ENCODE measurements around the gene MTG1. TPM values are rescaled to one million over a fixed set of nuclear protein-coding genes. Genes with fewer than 3 reads are reported as not detected.
"Not testable (repeated sequence)": the region's sequence is repeated elsewhere in the genome, so short reads cannot be mapped to it uniquely, and the experiment has no call there.

Gene MTG1
- polyA plus RNA-seq, 3 donors, result 65.7 to 92.6 (median 90.0) TPM

GRCh38 chr10:133462512-133463305 is 68.8 kb downstream of the MTG1 start:
- DNase-seq, result no peak

DNA sequence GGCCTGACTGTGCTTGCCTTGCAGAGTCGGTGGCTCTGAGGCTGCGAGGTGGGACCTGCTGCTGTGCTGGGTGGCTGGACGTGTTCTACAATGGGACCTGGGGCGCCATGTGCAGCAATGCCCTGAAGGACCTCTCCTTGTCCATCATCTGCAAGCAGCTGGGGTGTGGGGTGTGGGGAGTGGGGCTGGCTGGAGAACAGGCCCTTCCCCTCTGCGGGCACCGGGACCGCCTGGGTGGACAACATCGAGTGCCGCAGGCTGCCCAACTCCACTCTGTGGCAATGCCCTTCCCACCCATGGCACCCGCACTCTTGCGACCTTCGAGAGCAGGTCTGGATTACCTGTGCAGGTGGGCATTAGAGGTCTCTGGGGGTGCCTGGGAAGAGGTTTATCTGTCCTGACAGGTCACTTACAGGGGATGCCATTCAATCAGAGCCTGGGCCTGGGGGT is 70.7 kb downstream of the MTG1 start:
- no peak for DNase-seq

DNA sequence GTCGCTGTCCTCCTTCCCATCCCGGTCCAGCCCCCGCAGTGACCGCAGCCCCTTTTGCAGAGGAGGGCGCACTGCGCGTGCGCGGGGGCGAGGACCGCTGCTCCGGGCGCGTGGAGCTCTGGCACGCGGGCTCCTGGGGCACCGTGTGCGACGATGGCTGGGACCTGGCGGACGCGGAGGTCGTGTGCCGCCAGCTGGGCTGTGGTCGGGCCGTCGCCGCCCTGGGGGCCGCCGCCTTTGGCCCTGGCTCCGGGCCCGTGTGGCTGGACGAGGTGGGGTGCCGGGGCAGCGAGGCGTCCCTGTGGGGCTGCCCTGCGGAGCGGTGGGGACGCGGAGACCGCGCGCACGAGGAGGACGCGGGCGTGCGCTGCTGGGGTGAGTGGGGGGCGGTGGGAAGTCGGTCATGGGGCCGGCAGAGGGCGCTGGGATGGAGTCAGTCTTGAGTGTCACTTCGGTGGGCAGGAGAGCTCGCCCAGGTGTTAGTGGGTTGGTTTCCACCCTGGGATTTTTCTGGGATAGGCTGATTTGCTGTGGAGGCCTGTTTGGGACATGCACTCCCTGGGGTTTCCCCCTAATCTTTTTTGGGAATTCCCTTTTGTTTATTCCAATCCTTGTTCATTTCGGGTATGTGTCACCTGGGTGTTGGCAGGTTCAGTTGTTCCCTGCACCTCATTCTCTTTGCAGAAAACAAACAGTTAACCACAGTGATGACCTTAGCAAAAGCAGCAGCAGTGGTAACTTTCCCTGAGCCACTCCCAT is 71.4 kb downstream of the MTG1 start:
- no peak for DNase-seq

DNA sequence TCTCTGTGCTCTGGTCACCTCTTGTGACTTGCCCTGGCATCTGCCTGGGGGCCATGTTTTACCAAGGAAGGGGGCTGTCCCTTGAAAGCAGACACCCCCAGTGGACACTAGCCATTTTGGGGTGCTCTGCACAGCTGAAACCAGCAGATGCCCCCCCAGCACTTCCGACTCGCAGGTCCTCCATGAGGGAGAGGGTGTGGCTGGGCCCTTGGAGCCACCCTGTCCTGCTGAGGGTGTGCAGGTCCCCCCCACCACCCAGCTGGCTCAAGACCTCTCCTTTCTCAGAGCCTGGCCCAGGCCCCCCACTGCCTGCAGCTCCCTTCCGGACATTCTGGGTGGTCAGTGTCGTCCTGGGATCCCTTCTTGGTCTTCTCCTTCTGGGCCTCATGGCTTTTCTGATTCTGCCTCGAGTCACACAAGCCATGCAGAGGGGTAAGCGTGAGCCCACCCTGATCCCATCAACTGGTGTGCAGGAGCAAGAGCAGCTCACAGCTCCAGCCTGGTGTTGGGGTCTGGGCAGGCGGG is 72.1 kb downstream of the MTG1 start:
- DNase-seq, result no peak

DNA sequence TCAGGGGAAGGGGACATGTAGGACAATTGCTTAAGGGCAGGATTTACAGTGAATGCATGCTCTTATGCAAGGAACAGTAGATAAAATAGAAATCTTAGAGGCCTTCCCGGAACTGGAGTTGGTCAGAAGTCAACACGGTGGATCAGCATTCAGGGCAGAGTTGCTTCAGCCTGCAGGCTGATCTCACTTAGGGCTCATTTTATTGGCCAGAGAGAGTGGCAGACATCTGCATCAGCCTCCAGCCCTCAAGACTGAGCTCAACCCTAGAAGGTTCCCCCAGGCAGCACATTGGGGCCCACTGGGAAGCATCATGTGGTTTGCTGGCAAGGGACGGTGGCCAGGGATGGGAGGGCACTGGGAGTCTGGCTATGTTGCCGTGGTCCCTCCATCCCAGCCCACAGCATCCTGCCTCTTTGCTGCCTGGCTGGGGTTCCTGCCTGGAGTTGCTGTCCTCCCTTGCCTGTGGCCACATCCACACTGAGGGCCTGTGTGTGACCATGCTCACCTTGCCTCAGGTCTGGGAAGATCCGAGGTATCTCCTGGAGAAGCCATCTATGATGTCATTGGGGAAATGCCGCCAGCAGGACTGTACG is 72.8 kb downstream of the MTG1 start:
- DNase-seq, result no peak

DNA sequence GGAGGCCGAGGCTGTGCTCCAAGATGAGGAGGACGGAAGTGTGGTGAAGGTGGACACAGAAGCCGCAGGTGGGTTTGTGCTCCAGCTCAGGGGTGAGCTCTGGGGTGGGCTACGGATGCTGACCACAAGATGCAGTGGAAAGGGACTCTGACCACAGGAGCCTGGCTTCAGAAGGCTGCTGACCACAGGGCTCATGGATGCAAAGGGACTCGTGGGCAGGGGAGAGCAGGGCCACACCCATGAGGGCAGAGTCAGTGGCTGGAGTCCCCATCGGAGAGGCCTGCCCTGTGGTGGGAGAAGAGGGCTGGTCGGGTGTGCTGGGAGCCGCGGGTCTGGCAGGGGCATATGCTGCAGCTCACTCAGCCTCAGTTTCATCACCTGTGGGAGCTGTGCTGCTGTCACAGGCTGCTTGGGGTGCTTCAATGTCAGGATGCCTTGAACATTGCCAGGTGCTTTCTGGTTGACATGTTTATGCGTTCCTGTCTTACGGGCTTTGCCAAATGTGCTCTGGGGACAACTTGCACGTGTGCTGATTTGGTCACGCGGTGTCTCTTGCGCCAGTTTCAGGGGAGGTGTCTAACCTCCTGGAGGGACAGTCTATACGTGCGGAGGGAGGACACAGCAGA is 73.4 kb downstream of the MTG1 start:
- DNase-seq, result no peak

DNA sequence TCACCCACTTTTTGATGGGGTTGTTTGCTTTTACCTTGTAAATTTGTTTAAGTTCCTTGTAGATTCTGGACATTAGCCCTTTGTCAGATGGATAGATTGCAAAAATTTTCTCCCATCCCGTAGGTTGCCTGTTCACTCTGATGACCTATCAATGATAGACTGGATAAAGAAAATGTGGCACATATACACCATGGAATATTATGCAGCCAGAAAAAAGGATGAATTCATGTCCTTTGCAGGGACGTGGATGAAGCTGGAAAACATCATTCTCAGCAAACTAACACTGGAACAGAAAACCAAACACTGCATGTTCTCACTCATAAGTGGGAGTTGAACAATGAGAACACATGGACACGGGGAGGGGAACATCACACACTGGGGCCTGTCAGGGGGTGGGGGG is 75.2 kb downstream of the MTG1 start:
- DNase-seq, result not testable (repeated sequence)

DNA sequence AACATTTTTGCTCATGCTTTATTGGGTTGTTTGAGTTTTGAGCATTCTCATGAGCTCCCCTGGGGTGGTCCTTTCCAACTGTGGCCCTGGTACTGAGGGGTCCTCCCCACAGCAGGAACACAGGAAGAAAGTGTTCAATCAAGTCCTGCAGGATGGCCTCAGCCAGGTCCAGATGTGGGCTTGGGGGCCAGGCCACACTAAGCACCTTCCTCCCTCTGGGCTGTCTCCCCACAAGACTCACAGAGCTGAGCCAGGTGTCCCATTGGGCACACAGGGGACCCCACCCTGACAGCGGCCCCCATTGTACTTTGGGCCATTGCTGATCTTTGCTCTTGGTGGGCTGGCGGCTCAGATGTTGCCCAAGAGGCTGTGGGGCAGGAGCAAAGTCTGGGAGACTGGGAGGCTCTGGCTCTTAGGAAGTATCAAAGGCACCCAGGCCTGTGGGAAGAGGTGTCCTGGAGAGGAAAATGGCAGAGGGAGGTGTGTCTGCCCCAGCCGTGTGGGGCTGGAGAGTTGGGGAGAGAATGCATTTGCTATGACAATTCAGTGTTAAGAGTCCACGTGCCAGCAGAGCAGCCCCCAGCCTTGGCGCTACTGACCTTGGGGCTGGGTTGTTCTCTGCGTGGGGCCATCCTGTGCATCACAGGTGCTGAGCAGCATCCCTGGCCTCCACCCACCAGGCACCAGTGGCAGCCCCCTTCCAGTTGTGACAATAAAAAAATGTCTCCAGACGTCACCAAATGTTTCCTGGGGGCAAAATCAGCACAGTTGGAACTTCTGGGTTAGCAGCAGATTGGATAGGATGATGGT is 77.5 kb downstream of the MTG1 start:
- no peak for DNase-seq

Other genes starting within 250 kb of the MTG1 start
- 10 to 100 TPM in 2 of 3 donors, 1 to 10 TPM in 1; 7.0 to 10.3 (median 10.1) TPM for gene KNDC1, start 233.9 kb upstream of the MTG1 start, polyA plus RNA-seq (ENCODE audit: insufficient read length in 3 of 3)
- gene UTF1, start 163.9 kb upstream of the MTG1 start, polyA plus RNA-seq (ENCODE audit: insufficient read length in 3 of 3), result under 1 TPM in 2 of 3 donors, not detected in 1; 0.11 to 0.19 TPM
- under 1 TPM; 0.14 to 0.27 (median 0.25) TPM for gene VENTX, start 156.3 kb upstream of the MTG1 start, polyA plus RNA-seq (ENCODE audit: insufficient read length in 3 of 3)
- gene ADAM8, start 117.3 kb upstream of the MTG1 start, polyA plus RNA-seq (ENCODE audit: insufficient read length in 3 of 3), result 1 to 10 TPM; 2.2 to 5.0 (median 4.0) TPM
- gene TUBGCP2, start 85.3 kb upstream of the MTG1 start, polyA plus RNA-seq (ENCODE audit: insufficient read length in 3 of 3), result 10 to 100 TPM; 59.0 to 75.5 (median 74.7) TPM
- 10 to 100 TPM; 33.1 to 52.8 (median 40.8) TPM for gene ZNF511, start 85.2 kb upstream of the MTG1 start, polyA plus RNA-seq (ENCODE audit: insufficient read length in 3 of 3)
- gene CALY, start 57.3 kb upstream of the MTG1 start, polyA plus RNA-seq (ENCODE audit: insufficient read length in 3 of 3), result under 1 TPM; 0.20 to 0.25 (median 0.24) TPM
- 1 to 10 TPM; 5.9 to 6.5 (median 6.4) TPM for gene PRAP1, start 46.8 kb upstream of the MTG1 start, polyA plus RNA-seq (ENCODE audit: insufficient read length in 3 of 3)
- 10 to 100 TPM; 20.8 to 25.1 (median 24.3) TPM for gene FUOM, start 36.1 kb upstream of the MTG1 start, polyA plus RNA-seq (ENCODE audit: insufficient read length in 3 of 3)
- gene ECHS1, start 20.8 kb upstream of the MTG1 start, polyA plus RNA-seq (ENCODE audit: insufficient read length in 3 of 3), result 100 to 1,000 TPM; 143 to 155 (median 153) TPM
- 1 to 10 TPM; 6.7 to 8.4 (median 6.7) TPM for gene PAOX, start 14.9 kb upstream of the MTG1 start, polyA plus RNA-seq (ENCODE audit: insufficient read length in 3 of 3)
- 1 to 10 TPM; 4.6 to 6.7 (median 6.1) TPM for gene SPRN, start 30.5 kb downstream of the MTG1 start, polyA plus RNA-seq (ENCODE audit: insufficient read length in 3 of 3)
- 1 to 10 TPM; 1.6 to 4.9 (median 3.5) TPM for gene SCART1, start 59.8 kb downstream of the MTG1 start, polyA plus RNA-seq (ENCODE audit: insufficient read length in 3 of 3)
- 1 to 10 TPM; 1.3 to 2.4 (median 2.4) TPM for gene CYP2E1, start 133.2 kb downstream of the MTG1 start, polyA plus RNA-seq (ENCODE audit: insufficient read length in 3 of 3)
- gene SYCE1, start 171.4 kb downstream of the MTG1 start, polyA plus RNA-seq (ENCODE audit: insufficient read length in 3 of 3), result under 1 TPM; 0.30 to 0.34 (median 0.34) TPM
- not detected for gene FRG2B, start 232.6 kb downstream of the MTG1 start, polyA plus RNA-seq (ENCODE audit: insufficient read length in 3 of 3)

Measured in renal pelvis (tissue), 4 donors.